GM18951 (cell line): ENCODE measurements around the gene RARRES1.

Experiments used
- POLR2A ChIP-seq: IDR thresholded peaks from 4 replicates; pipeline ENCODE4 v1.6.1; 2011; ENCODE audit warnings: mild to moderate bottlenecking; ENCODE audit not compliant: insufficient read length, insufficient read depth; ENCODE audit errors: extremely low read depth
- in situ Hi-C: fragments of 300-500 bp; cut with MboI; formaldehyde crosslinking; loops from one replicate; pipeline ENCODE4 v1.12.0; 2022; ENCODE audit warnings: low sequenced_read_pairs, mixed read lengths, inconsistent platforms; ENCODE audit not compliant: unreplicated experiment

The RARRES1 gene, protein sequence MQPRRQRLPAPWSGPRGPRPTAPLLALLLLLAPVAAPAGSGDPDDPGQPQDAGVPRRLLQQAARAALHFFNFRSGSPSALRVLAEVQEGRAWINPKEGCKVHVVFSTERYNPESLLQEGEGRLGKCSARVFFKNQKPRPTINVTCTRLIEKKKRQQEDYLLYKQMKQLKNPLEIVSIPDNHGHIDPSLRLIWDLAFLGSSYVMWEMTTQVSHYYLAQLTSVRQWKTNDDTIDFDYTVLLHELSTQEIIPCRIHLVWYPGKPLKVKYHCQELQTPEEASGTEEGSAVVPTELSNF

DNA sequence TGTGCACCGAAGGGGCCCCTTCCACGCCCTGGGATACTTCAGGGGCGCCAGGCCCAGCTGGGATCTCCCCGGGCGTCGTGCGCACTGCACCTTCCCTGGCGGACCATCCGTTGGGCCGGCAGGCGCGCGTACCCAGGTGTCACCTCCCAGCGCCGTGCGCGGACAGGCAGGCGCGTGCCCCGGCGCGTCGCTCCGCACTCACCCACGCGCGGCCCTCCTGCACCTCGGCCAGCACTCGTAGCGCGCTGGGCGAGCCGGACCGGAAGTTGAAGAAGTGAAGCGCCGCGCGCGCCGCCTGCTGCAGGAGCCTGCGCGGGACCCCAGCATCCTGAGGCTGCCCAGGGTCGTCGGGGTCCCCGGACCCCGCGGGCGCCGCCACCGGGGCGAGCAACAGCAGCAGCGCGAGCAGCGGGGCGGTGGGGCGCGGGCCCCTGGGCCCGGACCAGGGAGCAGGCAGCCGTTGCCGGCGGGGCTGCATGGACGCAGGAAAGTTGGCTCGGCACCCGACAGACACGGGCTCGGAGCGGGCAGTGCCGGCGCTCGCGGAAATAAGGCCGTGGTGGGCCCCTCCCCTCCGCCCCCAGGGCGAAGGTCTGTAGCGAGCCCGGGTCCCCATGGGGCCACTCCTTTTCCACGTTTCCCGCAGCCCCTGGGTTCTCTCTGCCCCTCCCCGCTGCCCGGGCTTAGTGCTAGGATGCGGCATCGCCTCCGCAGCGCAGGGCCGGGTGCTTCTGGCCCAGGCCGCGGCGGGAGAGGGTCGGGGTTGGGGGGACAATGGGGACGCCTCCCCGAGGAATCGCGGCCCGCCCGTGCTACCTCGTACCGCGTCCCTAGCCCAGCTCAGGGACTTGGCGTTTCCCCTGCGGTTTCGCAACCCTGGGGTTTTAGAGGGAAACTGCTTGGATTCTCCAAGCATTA is at the start of gene RARRES1:
Gene RARRES1, minus strand, starts transcription at position 520 of the 918 bp plus-strand sequence. Its CDS starts 42 bp downstream, at position 478.
- in situ Hi-C loops: no loop called here
- no peak for TF ChIP-seq POLR2A

GRCh38 chr3:158781849-158782248 is 49.6 kb upstream of the RARRES1 start:
- in situ Hi-C loops: loop anchor here (25.0 kb wide), 1 partner anchor 1170 kb away; no protein-coding TSS in a partner anchor
- TF ChIP-seq POLR2A: no peak

DNA sequence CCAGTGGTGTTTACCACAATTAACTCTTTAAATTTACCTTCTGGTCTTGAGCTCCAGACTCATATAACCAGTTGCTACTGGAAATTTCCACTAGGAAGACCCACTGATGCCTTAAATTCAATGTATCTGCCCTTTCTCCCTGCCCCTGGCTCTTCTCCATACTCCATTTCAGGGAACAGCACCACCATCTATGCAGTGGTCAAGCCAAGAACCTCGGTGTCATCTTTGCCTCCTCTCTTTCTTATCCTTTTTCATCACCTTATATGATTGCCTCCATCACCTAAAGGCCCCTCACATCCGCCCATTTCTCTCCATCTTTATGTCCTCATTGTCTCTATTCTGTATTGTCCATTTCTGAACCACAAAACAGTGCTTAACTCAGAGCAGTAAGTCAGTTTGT is 48.9 kb upstream of the RARRES1 start:
- TF ChIP-seq POLR2A: no peak
- in situ Hi-C loops: loop anchor here (25.0 kb wide), 1 partner anchor 1169 kb away; no protein-coding TSS in a partner anchor

DNA sequence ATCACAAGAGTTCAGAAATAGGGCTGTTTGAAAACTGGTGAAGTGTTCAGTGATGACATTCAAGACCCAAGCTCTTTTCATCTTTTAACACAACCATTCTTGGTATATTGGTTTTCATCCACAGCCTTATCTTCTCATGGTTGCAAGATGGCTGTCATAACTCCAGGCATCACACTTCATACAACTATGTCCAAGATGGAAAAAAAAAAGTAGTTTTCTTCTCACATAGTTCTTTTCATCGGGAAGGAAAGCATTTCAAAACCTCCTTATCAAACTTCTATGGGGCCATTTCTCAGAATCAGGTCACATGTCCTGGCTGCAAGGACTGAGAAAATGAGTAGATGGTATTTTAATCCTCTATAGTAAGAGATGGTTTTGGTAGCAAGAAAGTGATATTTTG is 48.5 kb upstream of the RARRES1 start:
- TF ChIP-seq POLR2A: no peak
- in situ Hi-C loops: loop anchor here (25.0 kb wide), 1 partner anchor 1168 kb away; no protein-coding TSS in a partner anchor

GRCh38 chr3:158777161-158777873 is 45.1 kb upstream of the RARRES1 start:
- in situ Hi-C loops: loop anchor here (25.0 kb wide), 1 partner anchor 1165 kb away; no protein-coding TSS in a partner anchor
- TF ChIP-seq POLR2A: no peak

- TF ChIP-seq POLR2A: no peak
- in situ Hi-C loops: loop anchor here (25.0 kb wide), 1 partner anchor 1164 kb away; no protein-coding TSS in a partner anchor
These were observed 44.3 kb upstream of the RARRES1 start for GRCh38 chr3:158776531-158776930.

GRCh38 chr3:158775426-158776410 is 43.5 kb upstream of the RARRES1 start:
- TF ChIP-seq POLR2A: no peak
- in situ Hi-C loops: loop anchor here (25.0 kb wide), 1 partner anchor 1163 kb away; no protein-coding TSS in a partner anchor

DNA sequence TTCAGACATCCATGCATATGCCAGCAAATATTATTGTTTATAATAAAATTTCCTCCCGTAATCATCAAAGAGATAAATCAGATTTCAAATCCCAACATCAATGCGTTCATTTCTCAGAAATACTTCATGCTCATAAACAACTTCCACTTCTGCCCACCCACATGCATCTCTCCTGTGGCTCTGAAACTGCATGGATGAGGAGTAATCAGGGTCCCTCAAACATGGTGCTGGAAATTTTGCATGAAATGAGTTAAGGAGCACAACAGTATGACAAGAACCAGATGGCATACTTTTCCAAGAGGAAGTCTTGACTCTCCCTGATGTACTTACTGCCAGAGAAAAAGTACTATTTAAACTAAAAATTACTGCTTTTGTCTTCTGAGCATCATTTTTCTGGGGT is 42.7 kb upstream of the RARRES1 start:
- no peak for TF ChIP-seq POLR2A
- in situ Hi-C loops: loop anchor here (25.0 kb wide), 1 partner anchor 1163 kb away; no protein-coding TSS in a partner anchor

DNA sequence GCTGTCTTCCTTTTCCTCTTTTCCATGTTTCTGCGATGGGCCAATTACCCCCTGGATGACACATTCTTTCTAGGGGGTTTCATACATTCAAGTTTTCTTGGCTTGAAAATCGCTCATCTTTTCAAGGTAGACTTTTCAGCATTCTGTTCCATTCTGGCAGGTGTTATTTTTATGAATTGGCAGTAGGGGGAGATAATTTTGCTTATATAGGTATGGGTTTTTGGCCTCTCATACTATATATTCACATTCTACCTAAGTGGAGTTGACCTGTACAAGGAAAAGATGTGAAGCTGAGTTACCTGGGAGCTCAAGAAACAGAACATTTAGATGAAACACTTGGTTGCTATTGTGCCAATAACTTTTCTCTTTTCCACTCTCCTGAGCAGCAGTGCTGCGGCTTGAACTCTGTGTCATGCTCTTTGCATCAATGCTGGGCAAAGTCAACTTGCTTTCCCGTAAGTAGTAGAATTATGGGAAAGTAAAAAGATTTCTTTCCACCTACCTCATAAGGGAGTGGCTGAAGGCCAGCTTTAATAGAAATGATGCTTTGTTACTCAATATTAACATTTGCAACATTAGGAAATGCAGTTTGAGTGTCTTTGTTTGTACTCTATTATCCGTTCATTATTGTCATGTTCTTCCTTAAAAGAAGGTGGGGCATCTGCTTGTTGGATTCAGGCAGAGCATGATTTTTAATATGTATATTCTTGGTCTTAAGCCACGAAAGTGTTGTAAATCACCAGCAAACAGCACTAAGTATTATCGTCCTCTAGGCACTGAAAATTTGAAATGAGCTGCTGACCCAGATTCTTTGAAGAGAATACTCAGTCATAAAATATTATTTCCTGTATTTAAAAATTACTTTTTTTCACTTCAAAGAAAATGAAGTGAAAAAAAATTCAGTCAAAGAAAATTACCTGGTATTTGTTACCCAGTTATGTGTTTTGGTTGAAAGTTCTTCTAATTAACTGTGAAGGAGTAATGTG is 41.9 kb upstream of the RARRES1 start:
- TF ChIP-seq POLR2A: no peak
- in situ Hi-C loops: no loop called here

DNA sequence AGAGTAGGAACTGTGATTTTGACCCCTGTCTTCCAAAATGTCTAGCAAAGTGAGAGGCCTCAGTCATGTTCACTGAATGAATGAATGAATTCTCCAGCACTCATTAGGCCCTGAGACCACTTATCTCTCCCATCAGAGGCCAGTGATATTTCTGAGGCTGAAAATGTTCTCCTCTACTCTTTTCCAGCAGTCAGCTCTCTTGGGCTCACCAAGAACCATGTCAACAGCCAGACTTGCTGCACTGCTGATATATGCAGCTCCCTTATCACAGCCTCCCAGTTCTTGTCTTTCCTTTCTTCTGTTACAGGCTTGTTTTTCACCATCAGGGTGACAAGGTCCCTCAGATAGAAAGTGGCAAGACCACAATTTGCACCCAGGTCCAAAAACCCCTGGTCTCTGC is 40.9 kb upstream of the RARRES1 start:
- in situ Hi-C loops: no loop called here
- TF ChIP-seq POLR2A: no peak

DNA sequence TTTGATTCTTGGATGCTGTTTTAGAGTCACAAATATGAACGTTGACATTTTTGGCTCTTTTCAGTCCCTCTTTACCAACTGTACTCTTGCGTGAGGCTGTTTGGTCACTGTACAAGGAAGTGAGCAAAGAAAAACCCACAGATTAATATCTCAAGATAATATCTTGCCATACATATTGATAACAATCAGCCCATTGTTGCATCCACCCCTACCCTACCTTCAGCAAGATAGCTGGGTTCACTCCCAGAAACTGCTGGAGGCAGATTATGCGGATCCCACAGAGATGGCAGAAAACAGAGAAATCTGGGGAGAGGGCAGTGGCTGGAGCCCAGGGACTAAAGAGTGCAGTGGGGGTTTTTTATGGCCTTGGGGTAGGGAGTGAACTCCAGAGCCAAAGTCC is 39.7 kb upstream of the RARRES1 start:
- TF ChIP-seq POLR2A: no peak
- in situ Hi-C loops: no loop called here
